ENCODE measurements around the gene C1RL. TPM values are rescaled to one million over a fixed set of nuclear protein-coding genes. Genes with fewer than 3 reads are reported as not detected.

Gene C1RL
- total RNA-seq, 4 donors from 2014 or later, result 15.4 to 121 (median 37.4) TPM

GRCh38 chr12:7154901-7155470, 46.0 kb upstream of the C1RL start:
- Histone ChIP-seq H3K27ac (no peak overlapping the region), H3K4me1 (no peaks in the 10 kb centered on the region), H3K27me3 (no peaks in the 10 kb centered on the region), H3K36me3 (no peaks in the 10 kb centered on the region), H3K9me3 (no peaks in the 10 kb centered on the region), H3K4me3 (no peak overlapping the region)
- TF ChIP-seq POLR2A (IDR thresholded peaks at IDR 0.05) (no peak), CTCF (IDR thresholded peaks at IDR 0.05) (no peak)
- intact Hi-C loops (cut with DNase I; ENCODE audit: low total_unique reads), result no loop called here
- no peak for DNase-seq

- TF ChIP-seq POLR2A (IDR thresholded peaks at IDR 0.05) (no peak), CTCF (IDR thresholded peaks at IDR 0.05) (no peak)
- DNase-seq, result no peak
- H3K4me1 ChIP-seq, result no peaks in the 10 kb centered on the region
- H3K36me3 ChIP-seq, result no peaks in the 10 kb centered on the region
- no peak overlapping the region for H3K4me3 ChIP-seq
- H3K27ac ChIP-seq, result no peak overlapping the region
- intact Hi-C loops (cut with DNase I; ENCODE audit: low total_unique reads), result no loop called here
- H3K27me3 ChIP-seq, result no peaks in the 10 kb centered on the region
- no peaks in the 10 kb centered on the region for H3K9me3 ChIP-seq
Measured at GRCh38 chr12:7154042-7154441, 45.0 kb upstream of the C1RL start.

- no peak overlapping the region for H3K27ac ChIP-seq
- intact Hi-C loops (cut with DNase I; ENCODE audit: low total_unique reads), result no loop called here
- no peaks in the 10 kb centered on the region for H3K36me3 ChIP-seq
- H3K27me3 ChIP-seq, result no peaks in the 10 kb centered on the region
- H3K4me1 ChIP-seq, result no peaks in the 10 kb centered on the region
- H3K9me3 ChIP-seq, result no peaks in the 10 kb centered on the region
- no peak for TF ChIP-seq CTCF (IDR thresholded peaks at IDR 0.05)
- no peak for TF ChIP-seq POLR2A (IDR thresholded peaks at IDR 0.05)
- DNase-seq, result no peak
- no peak overlapping the region for H3K4me3 ChIP-seq
Measured at GRCh38 chr12:7152818-7153217, 43.8 kb upstream of the C1RL start.

GRCh38 chr12:7151532-7151931, 42.5 kb upstream of the C1RL start:
- Histone ChIP-seq H3K36me3 (no peaks in the 10 kb centered on the region), H3K27ac (no peak overlapping the region), H3K4me1 (no peaks in the 10 kb centered on the region), H3K27me3 (no peaks in the 10 kb centered on the region), H3K4me3 (no peak overlapping the region), H3K9me3 (no peaks in the 10 kb centered on the region)
- intact Hi-C loops (cut with DNase I; ENCODE audit: low total_unique reads), result no loop called here
- DNase-seq, result no peak
- no peak for TF ChIP-seq CTCF (IDR thresholded peaks at IDR 0.05)
- no peak for TF ChIP-seq POLR2A (IDR thresholded peaks at IDR 0.05)

GRCh38 chr12:7150841-7151240, 41.8 kb upstream of the C1RL start:
- no peak overlapping the region for H3K4me3 ChIP-seq
- H3K36me3 ChIP-seq, result no peaks in the 10 kb centered on the region
- no peak overlapping the region for H3K27ac ChIP-seq
- H3K27me3 ChIP-seq, result no peaks in the 10 kb centered on the region
- DNase-seq, result no peak
- intact Hi-C loops (cut with DNase I; ENCODE audit: low total_unique reads), result no loop called here
- TF ChIP-seq POLR2A (IDR thresholded peaks at IDR 0.05), result no peak
- H3K4me1 ChIP-seq, result no peaks in the 10 kb centered on the region
- H3K9me3 ChIP-seq, result no peaks in the 10 kb centered on the region

- Histone ChIP-seq H3K36me3 (no peaks in the 10 kb centered on the region), H3K4me1 (no peaks in the 10 kb centered on the region), H3K27me3 (no peaks in the 10 kb centered on the region), H3K27ac (no peak overlapping the region), H3K9me3 (no peaks in the 10 kb centered on the region), H3K4me3 (no peak overlapping the region)
- no peak for TF ChIP-seq POLR2A (IDR thresholded peaks at IDR 0.05)
- no peak for TF ChIP-seq CTCF (IDR thresholded peaks at IDR 0.05)
- intact Hi-C loops (cut with DNase I; ENCODE audit: low total_unique reads), result no loop called here
- DNase-seq, result no peak
Measured at GRCh38 chr12:7150356-7150755, 41.3 kb upstream of the C1RL start.

Data from uterus (tissue), 4 donors.